T-helper 2 cell treated with Interferon-gamma antibody and Interleukin-4, amounts not matched to agents 100 ng/mL and 5 ng/mL, for 36 hours (primary cell): ENCODE data around the gene TRMT1. TPM values are rescaled to one million over a fixed set of nuclear protein-coding genes. Genes with fewer than 3 reads are reported as not detected.

Experiments used
- intact Hi-C: fragments of 100-400 bp; cut with micrococcal nuclease; formaldehyde crosslinking; loops from one replicate; pipeline ENCODE4 v1.15.1; 2023
- total RNA-seq: library from RNA; stranded (reverse); gene quantifications from 2 replicates; pipeline ENCODE4 v1.2.3, GENCODE V29; 2022

TRMT1 gene
- total RNA-seq, 1 donor from 2014 or later, result 68.0 TPM

DNA sequence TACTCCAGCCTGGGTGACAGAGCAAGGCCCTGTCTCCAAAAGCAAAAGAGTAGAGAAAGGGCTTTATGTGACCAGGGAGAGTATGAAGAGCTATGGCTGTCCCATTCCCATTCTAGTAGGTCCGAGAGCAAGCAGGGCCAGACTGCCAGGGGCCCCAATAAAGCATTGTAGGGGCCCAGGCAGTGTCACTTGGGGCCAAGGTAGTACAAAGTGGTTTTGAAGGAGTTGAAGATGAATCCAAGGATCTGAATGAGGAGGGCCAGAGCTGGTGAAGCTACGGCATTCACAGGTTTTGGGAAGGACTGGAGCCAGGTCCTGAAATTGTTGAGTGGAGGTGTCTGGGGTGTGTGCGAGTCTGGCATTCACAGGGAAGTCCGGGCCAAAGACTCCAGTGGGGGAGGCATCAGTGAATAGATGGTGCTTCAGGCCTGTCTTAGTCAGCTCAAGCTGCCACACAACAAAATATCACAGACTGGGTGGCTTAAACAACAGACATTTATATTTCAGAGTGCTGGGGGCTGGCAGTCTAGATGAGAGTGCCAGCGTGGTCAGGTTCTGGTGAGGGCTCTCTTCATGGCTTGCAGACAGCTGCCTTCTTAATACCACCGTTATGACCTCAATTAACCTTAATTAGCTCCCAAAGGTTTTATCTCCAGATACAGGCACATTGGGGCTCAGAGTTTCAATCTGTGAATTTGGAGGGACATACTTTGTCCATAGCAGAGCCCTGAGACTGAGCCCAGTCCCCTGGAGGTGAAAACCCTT, 11.5 kb upstream of the TRMT1 start:
- intact Hi-C loops, result no loop called here

DNA sequence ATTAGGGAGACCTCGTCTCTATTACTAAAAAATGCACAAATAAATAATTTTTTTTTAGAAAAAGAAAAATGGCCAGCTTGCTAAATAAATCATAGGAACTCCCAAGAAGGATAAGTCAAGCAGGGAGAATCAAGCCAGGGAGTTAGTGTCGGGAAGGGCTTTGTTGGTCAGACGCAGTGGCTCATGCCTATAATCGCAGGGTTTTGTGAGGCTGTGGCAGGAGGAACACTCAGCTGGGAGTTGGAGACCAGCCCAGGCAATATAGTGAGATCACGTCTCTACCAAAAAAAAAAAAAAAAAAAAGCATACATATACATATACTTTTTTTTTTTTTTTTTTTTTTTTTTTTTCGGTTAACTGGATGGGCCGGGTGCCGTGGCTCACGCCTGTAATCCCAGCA, 10.5 kb upstream of the TRMT1 start:
- intact Hi-C loops, result no loop called here

DNA sequence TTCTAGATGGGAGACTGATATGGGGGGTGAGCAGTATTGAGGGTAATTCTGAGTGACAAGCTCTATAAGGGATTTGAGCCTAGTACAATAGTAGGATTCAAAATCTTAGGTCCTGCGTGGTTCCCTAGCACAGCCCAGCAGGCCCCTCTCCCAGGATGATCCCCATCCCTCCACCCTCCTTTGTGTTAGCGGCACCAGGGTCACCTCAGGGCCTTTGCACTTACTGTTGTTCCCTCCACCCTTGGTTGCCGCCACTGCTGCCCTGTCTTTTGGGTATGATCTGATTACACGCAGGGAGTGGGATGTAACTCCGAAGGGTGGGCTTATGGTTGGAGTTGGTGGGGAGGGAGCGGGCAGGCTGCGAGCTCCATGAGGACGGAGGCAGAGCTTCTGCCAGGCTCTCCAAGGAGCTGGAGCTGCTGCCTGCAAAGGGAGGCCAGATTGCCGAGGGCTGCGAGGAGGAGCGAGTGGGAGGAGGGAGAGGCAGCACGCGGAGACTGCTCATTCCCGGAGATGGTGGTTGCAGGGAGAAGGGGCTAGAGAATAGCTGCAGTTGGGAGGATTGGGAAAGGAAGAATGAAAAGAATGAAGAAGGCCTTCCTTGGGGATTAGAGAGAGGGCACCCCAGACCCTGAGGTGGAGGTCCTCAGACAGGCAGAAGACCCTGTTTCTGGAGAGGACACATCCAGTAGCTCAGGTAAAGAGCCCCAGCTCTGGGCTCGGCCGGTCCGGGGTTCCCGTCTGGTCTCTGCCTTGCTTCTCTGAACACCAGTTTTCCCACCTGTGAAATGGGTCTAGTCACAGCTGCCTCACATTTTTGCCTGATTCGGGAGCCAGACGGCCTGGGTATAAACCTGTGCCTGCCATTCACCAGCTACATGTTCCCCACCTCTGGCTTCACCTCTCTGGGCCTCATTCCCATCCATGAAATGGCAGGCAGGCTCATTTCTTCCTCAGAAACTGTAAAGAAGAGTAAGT, 6.7 kb upstream of the TRMT1 start:
- intact Hi-C loops, result no loop called here

DNA sequence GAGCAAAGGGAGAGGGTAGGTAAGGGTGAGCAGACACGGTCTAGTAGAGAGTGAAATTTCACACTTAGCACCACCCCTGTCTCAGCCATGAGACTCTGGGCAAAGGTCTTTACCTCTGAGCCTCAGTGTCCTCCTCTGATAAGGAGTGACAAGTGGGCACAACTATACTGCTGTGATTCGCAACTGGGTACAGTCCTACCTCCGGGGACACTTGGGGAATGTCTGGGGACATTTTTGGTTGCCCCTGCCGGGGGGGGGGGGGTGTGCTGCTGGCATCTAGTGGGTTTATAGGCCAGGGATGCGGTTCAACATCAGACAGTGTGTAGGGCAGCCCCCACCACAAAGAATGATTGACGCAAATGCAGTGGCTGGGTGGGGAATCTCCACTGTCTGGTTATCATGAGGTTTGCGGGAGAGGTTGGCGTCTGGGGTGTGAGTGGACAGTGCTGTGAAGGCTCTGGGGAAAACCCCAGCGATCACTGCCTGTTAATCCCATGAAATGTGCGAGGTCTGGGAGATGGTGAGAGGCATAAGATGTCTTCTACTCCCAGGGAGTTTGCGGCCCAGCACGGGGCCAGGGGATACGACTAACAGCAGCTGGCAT, 5.8 kb upstream of the TRMT1 start:
- intact Hi-C loops, result no loop called here

DNA sequence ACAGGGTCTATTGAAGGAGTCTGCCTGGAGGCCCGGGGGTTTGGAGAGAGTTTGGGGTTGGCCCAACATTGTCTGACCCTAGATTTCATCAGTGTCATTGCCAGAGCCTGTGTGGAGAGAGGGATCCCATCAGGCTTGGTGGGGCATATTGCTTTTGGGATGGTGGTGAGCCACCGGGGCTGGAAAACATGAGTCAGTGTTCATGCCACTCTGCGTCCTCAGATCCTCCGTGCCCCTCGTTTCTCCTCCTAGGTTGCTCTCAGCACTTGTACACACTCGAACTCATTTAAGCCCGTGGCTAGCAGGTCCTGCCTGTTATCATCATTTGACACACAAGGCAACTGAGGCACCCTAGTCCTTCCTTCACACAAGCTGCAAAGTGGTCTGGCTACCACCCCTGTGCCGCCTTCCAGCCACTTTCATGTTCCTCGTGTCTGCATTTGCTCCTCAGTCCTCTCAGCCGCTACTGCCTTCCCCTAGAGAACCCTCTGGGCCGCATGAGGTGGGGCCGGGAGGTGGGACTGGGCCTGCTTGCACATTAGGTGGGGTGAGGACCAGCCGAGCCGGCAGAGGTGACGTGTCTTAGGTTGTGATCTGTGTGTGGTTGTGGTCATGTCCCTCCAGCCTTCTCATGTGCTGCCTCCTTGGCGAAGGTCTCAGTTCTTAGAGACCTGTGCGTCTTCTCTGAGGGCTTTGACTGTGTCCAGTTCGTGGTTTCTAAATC, 5.2 kb upstream of the TRMT1 start:
- intact Hi-C loops, result no loop called here

DNA sequence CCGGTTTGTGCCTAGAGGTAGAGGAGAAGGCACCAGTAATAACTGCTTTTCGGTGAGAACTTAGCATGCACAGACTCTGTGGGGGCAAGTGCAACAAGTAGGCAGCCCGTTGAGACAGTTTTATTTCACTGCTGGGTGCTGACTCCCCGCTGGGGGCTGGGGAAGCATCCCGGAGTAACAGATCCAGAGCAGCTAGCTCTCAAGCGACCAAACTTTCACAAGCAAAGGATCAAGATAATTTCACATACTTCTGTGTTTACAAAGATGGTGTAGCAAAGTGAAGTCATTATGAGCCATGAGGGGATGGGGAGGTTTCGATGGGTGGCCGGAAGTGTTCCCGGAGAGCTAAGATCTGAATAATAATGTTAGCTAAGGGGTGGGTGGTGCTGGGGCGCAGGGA, 4.3 kb upstream of the TRMT1 start:
- intact Hi-C loops, result no loop called here

DNA sequence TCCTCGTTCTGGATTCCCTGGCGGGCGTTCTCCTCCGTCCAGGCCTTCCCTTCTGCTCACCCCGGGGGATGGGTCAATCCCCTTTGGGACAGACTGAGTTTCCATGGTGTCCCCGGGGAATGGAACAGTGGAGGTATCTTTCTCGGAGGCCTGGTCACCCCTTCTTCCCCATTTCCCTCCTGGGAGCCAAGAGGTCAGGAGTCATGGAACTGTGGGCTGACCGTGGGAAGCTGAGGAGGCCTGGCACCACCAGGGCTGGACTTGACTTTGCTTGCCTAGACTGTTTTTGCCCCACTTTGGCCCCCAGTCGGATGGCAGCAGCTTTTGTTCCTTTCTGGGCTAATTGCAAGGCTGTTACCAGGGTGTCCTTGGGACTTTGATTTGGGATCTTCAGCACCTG, 3.5 kb upstream of the TRMT1 start:
- intact Hi-C loops, result no loop called here

DNA sequence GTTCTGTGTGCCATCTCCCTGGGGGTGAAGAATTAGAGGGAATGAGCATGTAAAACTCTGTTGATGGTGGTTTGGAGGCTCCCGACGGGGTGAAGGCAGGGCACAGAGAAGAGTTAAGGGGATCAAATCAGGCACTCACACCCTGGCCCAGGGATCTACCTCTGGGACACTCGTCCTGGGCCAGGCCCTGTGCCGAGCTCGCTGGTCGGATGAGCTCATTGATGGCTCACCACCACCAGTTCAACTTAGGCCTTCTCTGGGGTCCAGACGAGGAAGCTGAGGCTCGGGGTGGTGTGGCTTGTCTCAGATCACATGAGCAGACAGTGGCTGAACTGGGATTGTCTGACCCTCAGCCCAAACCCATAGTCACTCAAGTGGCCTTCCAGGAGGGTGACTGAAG, 3.1 kb upstream of the TRMT1 start:
- intact Hi-C loops, result no loop called here

DNA sequence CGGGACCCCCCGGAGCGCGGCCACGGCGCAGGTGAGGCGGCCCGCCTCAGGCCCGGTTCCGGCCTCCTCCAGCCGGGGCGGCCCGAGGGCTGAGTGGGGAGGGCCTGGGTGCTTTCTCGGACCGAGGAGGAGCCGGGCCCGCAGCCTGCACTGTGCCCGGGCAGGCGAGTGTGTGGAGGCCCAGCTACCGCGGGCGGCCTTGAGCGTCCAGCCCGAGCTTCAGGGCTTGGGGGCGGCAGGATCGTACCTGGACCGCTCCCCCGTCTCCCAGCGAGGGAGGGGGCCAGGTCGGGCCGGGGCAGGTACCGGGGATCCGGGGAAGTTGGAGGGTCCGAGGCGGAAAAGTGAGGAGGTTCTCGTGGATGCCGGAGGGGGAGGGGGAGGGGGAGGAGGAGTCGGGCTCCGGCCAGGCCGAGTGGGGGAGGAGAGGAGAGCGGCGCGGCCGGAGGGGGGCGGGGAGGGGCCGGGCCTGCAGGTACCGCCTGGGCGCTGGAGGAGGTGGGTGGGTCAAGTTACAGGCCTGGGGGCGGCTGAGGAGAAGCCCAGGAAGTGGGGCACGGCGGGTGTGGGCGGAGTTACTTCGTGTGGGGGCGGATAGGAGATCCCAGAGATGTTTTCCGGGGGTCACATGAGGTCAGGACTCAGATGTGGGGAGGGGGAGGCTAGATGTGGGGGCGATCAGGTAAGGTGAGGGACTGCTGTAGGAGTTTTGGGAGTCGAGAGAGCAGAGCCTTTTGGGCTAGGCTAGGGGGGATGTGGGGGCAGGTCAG, 2.1 kb upstream of the TRMT1 start:
- intact Hi-C loops, result loop anchor here (1.0 kb wide), 2 partner anchors 14 to 34 kb away; no protein-coding TSS in a partner anchor

DNA sequence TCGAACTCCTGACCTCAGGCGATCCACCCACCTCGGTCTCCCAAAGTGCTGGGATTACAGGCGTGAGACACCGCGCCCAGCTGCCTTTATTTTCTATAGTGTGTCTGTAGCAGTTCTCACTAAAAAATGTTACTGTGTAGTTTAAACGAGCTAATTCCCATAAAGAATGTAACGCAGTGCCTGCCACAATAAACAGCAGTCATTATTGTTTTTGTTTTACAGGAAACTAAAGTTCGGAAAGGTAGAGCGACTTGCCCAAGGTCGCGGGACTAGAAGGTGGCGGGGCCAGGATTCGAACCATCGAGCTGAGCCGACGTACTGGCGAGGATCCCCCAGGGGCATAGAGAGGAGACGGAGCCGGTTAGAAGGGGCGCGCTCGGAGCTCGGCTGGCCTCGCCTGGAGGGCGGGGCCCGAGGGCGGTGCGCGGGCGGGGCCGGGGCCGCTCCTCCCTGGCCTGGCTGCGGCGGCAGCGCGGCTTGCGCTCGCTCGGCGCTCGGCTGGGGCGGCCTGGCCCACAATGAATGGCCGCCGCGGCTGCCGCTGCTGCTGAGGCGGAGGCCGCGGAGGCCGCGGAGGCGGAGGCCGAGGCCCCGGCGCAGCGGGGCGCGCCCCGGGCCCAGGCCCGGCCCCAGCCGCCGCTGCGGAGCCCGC, 1.4 kb upstream of the TRMT1 start, which contains the start of gene NACC1:
TSS of gene NACC1 (plus strand) at position 493 of the 652 bp plus-strand sequence. CDS start 16,944 bp downstream, outside the sequence.
- intact Hi-C loops, result loop anchor here (1.0 to 2.0 kb wide), 3 partner anchors 14 to 34 kb away; no protein-coding TSS in a partner anchor

DNA sequence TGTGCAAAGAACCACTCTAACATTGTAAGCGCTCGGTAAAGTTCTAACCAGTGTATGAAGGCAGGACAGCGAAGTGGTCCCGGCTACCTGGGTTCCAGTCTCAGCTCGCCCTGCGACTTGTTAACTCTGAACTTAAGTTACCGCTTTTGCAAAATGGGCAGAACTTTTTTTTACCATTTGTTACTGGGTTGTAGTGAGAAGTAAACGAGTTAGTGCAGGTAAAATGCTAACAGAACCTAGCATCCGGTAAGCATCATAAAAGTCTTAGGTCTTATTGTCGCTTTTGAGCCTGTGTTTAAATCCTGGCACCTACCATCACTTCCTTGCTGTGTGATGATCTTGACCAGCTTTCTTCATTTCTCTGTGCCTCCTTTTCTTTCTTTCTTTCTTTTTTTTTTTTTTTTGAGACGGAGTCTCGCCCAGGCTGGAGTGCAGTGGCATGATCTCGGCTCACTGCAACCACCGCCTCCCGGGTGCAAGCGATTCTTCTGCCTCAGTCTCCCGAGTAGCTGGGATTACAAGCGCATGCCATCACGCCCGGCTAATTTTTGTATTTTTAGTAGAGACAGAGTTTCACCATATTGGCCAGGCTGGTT, 734 bp upstream of the TRMT1 start:
- intact Hi-C loops, result loop anchor here (2.0 kb wide), 1 partner anchor 16 kb away; no protein-coding TSS in a partner anchor

DNA sequence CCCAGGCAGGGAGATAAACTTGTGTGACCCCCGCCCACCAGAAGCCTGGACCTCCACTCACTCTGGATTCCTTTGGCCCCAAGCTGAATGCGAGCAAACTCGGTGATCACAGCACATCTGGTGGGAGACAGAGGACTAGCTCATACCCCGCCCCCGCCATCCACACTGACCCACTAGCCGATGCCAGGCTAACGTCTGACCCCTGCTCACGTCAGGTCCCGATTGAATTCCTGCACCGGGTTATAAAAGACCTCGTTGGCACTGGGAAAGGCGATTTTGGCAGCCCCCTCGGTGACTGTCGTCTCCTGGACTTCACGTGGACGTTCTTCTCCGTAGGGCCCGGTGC, 631 bp downstream of the TRMT1 start:
- intact Hi-C loops, result loop anchor here (2.0 kb wide), 1 partner anchor 15 kb away; no protein-coding TSS in a partner anchor

DNA sequence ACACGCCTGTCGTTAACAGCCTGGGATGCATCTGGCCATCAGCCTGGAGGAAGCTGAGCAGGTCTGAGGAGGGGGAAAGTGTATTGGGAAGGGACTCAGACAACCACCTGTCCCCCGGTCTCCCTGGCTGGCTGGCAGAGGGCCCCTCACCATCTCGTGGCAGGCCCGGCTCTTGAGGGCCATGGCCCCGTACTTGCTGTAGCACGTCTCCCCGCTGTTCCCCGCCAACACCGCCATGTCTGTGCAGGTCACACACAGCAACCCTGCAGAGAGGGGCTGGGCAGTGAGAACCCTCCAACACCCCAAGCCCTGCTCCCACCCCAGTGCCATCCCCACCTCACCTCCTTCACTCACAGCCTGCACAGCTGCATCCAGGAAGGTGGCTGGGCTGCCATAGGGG, 4.0 kb downstream of the TRMT1 start:
- intact Hi-C loops, result no loop called here

DNA sequence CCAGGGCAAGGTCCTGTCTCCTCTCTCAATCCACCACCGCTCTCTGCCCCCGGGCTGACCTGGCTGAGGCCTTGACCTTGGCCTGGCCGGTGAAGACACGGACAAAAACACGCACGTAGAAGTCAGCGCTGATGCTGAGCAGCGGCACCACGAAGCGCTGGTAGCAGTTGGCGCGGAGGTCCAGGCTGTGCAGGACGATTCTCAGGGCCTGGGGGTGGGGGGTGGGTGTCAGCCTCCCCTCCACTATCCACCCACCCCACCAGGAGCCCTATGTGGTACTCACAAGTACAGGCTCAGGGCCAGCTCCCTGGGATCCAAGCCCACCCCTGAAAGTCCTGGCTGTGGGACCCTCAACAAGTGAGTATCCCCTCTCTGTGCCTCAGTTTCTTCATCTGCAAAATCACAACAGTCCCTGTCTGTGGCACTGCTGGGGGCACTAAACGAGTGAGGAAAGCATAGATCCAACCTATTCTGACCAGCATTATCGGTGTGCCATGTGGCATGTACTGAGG, 6.4 kb downstream of the TRMT1 start:
- intact Hi-C loops, result no loop called here

DNA sequence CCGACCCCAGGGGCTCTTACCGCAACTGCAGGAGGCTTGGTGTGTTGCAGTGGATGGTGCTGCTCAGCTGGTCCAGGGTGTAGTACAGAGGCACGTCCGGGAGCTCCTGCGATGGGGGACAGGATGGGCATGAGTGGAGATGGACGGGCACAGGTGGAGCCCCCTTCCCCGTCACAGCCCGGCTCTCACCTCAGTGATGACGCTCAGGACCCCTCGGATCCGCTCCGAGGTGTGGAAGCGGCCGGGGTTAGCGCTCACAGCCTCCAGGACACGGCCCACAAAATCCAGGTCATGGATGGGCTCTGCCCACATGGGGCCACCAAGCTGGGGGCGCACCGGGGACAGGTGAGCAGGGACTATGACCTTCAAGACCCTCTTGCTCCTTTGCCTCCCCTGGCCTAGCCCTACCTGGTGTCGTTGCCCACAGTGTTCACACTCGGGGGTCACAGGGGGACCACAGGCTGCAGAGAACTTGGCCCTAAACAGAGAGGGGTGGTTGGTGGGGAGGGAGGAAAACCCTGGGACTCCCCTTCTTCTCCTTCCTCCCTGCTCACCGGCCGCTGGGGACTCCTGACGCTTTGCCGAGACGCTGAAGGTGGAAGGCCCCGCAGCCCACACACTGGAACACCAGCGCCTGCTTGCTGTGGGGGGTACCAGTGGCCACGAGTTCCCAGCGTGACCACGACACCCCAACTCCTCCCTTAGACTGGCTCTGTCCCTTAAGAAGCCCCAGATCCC, 7.0 kb downstream of the TRMT1 start:
- intact Hi-C loops, result no loop called here

DNA sequence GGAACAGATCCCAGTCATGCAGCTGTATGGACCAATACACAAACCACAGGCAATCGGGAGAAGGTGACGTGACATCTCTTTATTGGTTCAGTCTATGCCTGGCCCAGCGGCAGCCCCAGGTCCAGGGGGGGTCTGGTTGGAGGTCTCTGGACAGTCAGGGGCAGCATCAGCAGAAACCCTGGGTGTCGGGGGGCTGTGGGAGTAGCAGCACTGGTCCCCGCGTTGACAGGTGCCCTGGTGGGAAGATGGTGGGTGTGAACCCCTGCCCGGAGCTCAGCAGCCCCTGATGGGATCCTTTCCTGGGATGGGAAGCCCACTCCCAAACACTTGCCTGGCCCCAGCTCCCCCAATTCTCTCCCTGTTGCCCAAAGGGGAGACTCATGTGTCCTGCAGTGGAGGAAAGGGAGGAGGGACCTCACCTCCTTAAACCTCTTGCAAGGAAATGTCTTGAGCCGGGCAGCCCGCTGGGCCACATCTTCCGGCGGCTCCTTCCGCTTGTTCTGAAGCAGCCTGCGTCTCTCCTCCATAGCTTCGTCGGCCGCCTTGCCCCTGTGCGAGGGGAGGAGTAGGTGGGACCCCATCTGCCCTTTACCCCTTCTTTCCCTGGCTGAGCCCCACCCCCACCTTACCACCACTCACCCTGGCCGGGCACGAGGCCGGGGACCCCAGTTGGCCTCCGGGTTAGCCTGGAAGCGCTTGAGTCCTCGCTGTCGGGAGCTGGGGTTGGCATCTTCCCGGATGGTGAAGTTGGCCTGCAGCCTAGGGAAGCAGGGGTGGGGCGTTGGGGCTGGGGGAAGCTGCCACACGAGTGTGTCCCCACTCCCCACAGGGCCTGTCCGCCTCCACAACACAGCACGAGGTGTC, 11.5 kb downstream of the TRMT1 start:
- intact Hi-C loops, result no loop called here

DNA sequence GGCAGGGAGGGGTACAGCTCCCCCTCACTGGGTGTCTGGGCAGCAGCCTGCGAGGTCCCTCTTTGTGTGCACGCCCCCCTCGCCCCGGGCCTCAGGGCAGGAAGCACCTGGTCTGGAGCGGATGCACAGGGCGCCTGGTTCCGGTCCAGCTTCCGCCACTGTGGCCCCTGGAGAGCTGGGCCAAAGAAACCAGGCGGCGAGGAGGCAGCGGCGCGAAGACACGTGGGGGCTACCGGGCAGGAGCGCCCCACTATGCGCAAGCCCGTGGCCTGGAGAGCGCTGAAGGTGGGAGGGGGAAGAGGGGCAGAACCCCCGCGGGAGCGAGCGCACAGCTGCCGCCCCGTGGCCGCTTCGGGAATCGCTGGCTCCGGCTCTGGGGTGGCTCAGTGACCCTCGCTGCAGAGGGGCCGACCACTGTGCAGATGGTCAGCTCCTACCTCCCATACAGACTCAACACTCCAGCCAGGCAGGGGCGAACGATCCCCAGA, 12.1 kb downstream of the TRMT1 start:
- intact Hi-C loops, result no loop called here
